Uterus (tissue), 4 donors: ENCODE measurements around the gene TUBA4A. TPM values are rescaled to one million over a fixed set of nuclear protein-coding genes. Genes with fewer than 3 reads are reported as not detected.

Source experiments
- DNase-seq, 2 donors: peaks; one replicate each; pipeline ENCODE4 v3.0.0-alpha.2; 2019 to 2020
- H3K27ac ChIP-seq, 2 donors: fragments of 200-600 bp; sonication (generic); 1 replicate in 1 of 2; 2 replicates in 1 of 2; pipeline ENCODE4 v1.5.1; 2016 to 2018
- H3K27me3 ChIP-seq, 2 donors: fragments of 200-600 bp; sonication (generic); one replicate each; pipeline ENCODE4 v1.5.1; 2018 to 2019; ENCODE audit warnings: control low read depth in 1 of 2
- H3K36me3 ChIP-seq, 2 donors: fragments of 200-600 bp; sonication (generic); one replicate each; pipeline ENCODE4 v1.5.1; 2019; ENCODE audit warnings: control low read depth in 1 of 2
- H3K4me1 ChIP-seq, 2 donors: fragments of 200-600 bp; sonication (generic); one replicate each; pipeline ENCODE4 v1.5.1; 2018 to 2019; ENCODE audit warnings: control low read depth in 1 of 2
- H3K4me3 ChIP-seq, 2 donors: fragments of 200-600 bp; sonication (generic); 1 replicate in 1 of 2; 2 replicates in 1 of 2; pipeline ENCODE4 v1.5.1; 2018 to 2019; ENCODE audit warnings: mild to moderate bottlenecking in 1 of 2
- H3K9me3 ChIP-seq, 2 donors: fragments of 200-600 bp; sonication (generic); one replicate each; pipeline ENCODE4 v1.5.1; 2019; ENCODE audit warnings: control low read depth in 1 of 2
- CTCF ChIP-seq, 4 experiments: fragments of 200-600 bp in 2 of 4; fragments of 450-650 bp in 2 of 4; sonication (generic) in 2 of 4; IDR thresholded peaks; one replicate each; pipeline ENCODE4 v1.5.1; 2016 to 2019; ENCODE audit warnings: antibody characterized with exemption in 4 of 4, mild to moderate bottlenecking in 2 of 4, moderate library complexity in 1 of 4
- POLR2A ChIP-seq, 2 donors: fragments of 450-650 bp; IDR thresholded peaks; one replicate each; pipeline ENCODE4 v1.6.1; 2016; ENCODE audit warnings: antibody characterized with exemption in 2 of 2, mild to moderate bottlenecking in 1 of 2, moderate library complexity in 1 of 2
- intact Hi-C: fragments of 100-400 bp; cut with DNase I; formaldehyde crosslinking; loops from one replicate; pipeline ENCODE4 v1.15.1; 2023; ENCODE audit warnings: low total_unique reads
- total RNA-seq, 4 donors: library from RNA; depleted of rRNA in 3 of 4; stranded (reverse); fragments of >200 nt in 3 of 4; gene quantifications; one replicate each; pipeline versions ENCODE4 v1.1.0 to v1.2.4, GENCODE V29; 2014 to 2023
- donor health status: DM: yes; HTN: yes; CAD: no.

TUBA4A gene
- total RNA-seq, 4 donors from 2014 or later, result 3.7 to 32.3 (median 7.3) TPM

DNA sequence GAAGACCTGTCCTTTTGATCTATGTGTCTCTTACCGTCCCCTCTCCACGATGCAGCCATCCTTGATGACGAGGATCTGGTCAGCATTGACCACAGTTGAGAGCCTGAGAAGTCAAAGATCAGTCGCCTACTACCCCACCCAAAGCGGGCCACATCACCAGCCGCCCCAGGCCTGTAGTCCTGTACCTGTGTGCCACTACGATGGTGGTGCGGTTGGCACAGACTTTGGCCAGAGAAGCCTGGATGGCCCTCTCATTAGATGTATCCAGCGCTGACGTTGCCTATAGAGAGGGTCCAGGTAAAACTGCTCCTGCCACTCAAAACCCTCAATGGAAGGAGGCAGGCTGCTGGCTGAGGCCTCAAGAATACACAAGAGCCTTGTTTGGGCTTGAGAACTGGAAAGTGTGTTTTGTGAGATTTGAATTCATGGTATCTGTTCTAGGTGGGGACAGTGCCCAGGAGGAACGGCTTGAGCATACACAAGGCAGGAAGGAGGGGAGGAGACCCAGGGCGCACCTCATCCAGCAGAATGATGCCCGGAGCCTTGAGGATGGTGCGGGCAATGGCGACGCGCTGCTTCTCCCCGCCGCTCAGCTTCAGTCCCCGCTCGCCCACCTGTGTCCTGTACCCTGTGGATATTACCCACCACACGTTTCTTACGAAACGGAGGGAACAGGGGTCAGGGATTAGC is 43.4 kb downstream of the TUBA4A start:
- Histone ChIP-seq H3K27ac (no peak overlapping the region), H3K27me3 (no peaks in the 10 kb centered on the region), H3K36me3 (no peaks in the 10 kb centered on the region), H3K4me1 (peaks cover 0 to 7% of the 10 kb centered on the region in 2 donors), H3K9me3 (no peaks in the 10 kb centered on the region), H3K4me3 (no peak overlapping the region)
- intact Hi-C loops, result no loop called here
- DNase-seq, result no peak
- TF ChIP-seq CTCF (IDR thresholded peaks at IDR 0.05), result no peak
- TF ChIP-seq POLR2A (IDR thresholded peaks at IDR 0.05), result no peak

GRCh38 chr2:219209236-219210195 is 44.2 kb downstream of the TUBA4A start:
- H3K4me1 ChIP-seq, result peaks cover 0 to 7% of the 10 kb centered on the region in 2 donors
- no peak overlapping the region for H3K4me3 ChIP-seq
- intact Hi-C loops, result no loop called here
- no peaks in the 10 kb centered on the region for H3K27me3 ChIP-seq
- no peaks in the 10 kb centered on the region for H3K9me3 ChIP-seq
- DNase-seq, result no peak
- no peaks in the 10 kb centered on the region for H3K36me3 ChIP-seq
- no peak for TF ChIP-seq POLR2A (IDR thresholded peaks at IDR 0.05)
- no peak for TF ChIP-seq CTCF (IDR thresholded peaks at IDR 0.05)
- H3K27ac ChIP-seq, result no peak overlapping the region

DNA sequence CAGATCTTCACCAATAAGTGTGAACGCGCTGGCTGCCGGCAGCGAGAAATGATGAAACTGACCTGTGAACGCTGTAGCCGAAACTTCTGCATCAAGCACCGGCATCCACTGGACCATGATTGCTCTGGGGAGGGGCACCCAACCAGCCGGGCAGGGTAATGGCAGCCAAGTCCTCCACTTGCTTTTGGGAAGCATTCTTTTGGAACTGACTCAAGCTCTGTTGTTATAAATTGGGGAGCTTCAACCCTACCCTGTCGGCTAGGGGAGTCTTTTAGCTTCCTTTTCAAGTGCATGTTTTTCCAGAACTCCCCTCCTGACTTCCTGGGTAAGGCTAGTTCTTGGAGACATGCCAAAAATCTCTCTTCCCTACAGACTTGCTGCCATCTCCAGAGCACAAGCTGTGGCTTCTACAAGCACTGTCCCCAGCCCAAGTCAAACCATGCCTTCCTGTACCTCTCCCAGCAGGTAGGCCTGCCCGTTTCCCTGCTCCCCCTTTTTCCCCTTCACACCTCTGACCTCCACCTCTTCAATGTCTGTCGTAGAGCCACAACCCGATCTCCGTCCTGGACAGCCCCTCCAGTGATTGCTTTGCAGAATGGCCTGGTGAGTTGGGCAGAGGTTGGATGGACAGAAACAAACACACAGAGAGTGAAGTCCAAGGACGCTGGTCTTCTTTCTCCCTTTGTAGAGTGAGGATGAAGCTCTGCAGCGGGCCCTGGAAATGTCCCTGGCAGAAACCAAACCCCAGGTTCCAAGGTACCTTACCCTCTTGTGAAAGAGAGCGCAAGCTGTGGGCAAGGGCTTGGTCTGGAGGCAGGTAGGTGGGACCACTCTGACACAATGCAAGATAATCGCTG is 45.6 kb downstream of the TUBA4A start:
- H3K4me1 ChIP-seq, result peaks cover 0 to 7% of the 10 kb centered on the region in 2 donors
- H3K27me3 ChIP-seq, result no peaks in the 10 kb centered on the region
- H3K36me3 ChIP-seq, result no peaks in the 10 kb centered on the region
- no peak for TF ChIP-seq POLR2A (IDR thresholded peaks at IDR 0.05)
- no peak for TF ChIP-seq CTCF (IDR thresholded peaks at IDR 0.05)
- intact Hi-C loops, result no loop called here
- H3K4me3 ChIP-seq, result no peak overlapping the region
- no peaks in the 10 kb centered on the region for H3K9me3 ChIP-seq
- DNase-seq, result no peak
- peak overlapping the region; percentile 96 to 99 for H3K27ac ChIP-seq

- Histone ChIP-seq H3K4me3 (peak overlapping the region; percentile 85 to 92), H3K27ac (peak overlapping the region; percentile 96 to 99), H3K27me3 (no peaks in the 10 kb centered on the region), H3K9me3 (no peaks in the 10 kb centered on the region), H3K36me3 (no peaks in the 10 kb centered on the region), H3K4me1 (peaks cover 0 to 7% of the 10 kb centered on the region in 2 donors)
- no peak for TF ChIP-seq POLR2A (IDR thresholded peaks at IDR 0.05)
- TF ChIP-seq CTCF (IDR thresholded peaks at IDR 0.05), result no peak
- intact Hi-C loops, result no loop called here
- no peak for DNase-seq
Measured at GRCh38 chr2:219207134-219207883, 46.4 kb downstream of the TUBA4A start.
